HAP-1 (cell line): ENCODE data around the gene UBA6.

Experiments
- DNase-seq, 2 experiments: peaks; one replicate each; pipeline ENCODE4 v3.0.0-alpha.2; 2016 to 2020; ENCODE audit warnings: low spot score in 2 of 2
- H3K27me3 ChIP-seq: fragments of 250-450 bp; sonication (Bioruptor Pico); 2 replicates; pipeline ENCODE4 v1.5.1; 2020; ENCODE audit warnings: low read depth, mild to moderate bottlenecking, moderate library complexity
- H3K36me3 ChIP-seq: fragments of 250-450 bp; sonication (Bioruptor Pico); replicated peaks from 2 replicates; pipeline ENCODE4 v1.5.1; 2020; ENCODE audit warnings: mild to moderate bottlenecking
- H3K4me1 ChIP-seq: fragments of 250-450 bp; sonication (Bioruptor Pico); 2 replicates; pipeline ENCODE4 v1.5.1; 2020; ENCODE audit warnings: mild to moderate bottlenecking
- H3K4me3 ChIP-seq: fragments of 250-450 bp; sonication (Bioruptor Pico); 2 replicates; pipeline ENCODE4 v1.5.1; 2020; ENCODE audit warnings: mild to moderate bottlenecking, moderate library complexity
- H3K9me3 ChIP-seq: fragments of 250-450 bp; sonication (Bioruptor Pico); 2 replicates; pipeline ENCODE4 v1.5.1; 2020; ENCODE audit warnings: mild to moderate bottlenecking, moderate library complexity
- in situ Hi-C: fragments of 300-500 bp; cut with MboI; formaldehyde crosslinking; loops from 3 replicates; pipeline ENCODE4 v1.14.3; 2020; ENCODE audit warnings: low sequenced_read_pairs, inconsistent platforms, mixed read lengths

UBA6 gene

DNA sequence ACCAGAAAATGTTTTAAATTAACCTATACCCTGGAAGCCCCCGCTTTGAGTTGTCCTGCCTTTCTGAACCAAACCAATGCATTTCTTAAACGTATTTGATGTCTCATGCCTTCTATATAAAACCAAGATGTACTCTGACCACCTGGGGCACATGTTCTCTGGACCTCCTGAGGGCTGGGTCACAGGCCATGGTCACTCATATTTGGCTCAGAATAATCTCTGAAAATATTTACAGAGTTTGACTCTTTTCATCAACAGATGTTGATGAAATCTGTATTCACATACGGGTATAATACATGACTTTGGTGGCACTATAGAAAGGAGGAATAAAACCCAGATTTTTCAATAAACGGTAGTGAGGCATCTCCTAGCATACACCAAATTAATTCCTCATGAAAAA lies 86.8 kb downstream of the UBA6 start:
- no peak overlapping the region for H3K4me3 ChIP-seq
- H3K4me1 ChIP-seq = no peaks in the 10 kb centered on the region
- DNase-seq = no peak
- no peaks in the 10 kb centered on the region for H3K9me3 ChIP-seq
- H3K27me3 ChIP-seq = no peaks in the 10 kb centered on the region
- in situ Hi-C loops = no loop called here
- H3K36me3 ChIP-seq = peaks cover 8% of the 10 kb centered on the region

DNA sequence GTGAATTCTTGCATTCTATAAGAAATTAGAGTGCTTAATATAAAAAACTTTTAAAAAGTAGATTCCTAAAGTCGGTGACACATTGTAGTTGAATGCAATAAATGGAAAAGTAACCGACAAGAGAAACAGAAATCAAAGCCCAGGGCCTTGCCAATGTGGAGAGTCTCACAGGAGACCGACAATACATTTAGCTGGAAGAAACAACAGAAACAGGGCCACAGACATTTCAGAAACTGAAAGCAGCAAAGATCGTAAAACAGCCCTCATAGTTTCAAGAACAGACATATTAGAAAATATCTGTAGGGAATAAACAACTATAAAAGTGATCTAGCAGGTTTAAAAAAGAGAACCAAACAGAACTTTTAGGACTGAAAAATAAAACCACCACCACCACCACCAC lies 92.9 kb downstream of the UBA6 start:
- no peaks in the 10 kb centered on the region for H3K4me1 ChIP-seq
- no peaks in the 10 kb centered on the region for H3K36me3 ChIP-seq
- DNase-seq = no peak
- H3K27me3 ChIP-seq = no peaks in the 10 kb centered on the region
- H3K4me3 ChIP-seq = no peak overlapping the region
- in situ Hi-C loops = no loop called here
- H3K9me3 ChIP-seq = no peaks in the 10 kb centered on the region

GRCh38 chr4:67604749-67605148 lies 96.2 kb downstream of the UBA6 start:
- Histone ChIP-seq H3K27me3 (no peaks in the 10 kb centered on the region; the same call in 1 of the 2 replicates), H3K9me3 (no peaks in the 10 kb centered on the region), H3K4me1 (no peaks in the 10 kb centered on the region), H3K36me3 (no peaks in the 10 kb centered on the region), H3K4me3 (no peak overlapping the region)
- in situ Hi-C loops = no loop called here
- no peak for DNase-seq

DNA sequence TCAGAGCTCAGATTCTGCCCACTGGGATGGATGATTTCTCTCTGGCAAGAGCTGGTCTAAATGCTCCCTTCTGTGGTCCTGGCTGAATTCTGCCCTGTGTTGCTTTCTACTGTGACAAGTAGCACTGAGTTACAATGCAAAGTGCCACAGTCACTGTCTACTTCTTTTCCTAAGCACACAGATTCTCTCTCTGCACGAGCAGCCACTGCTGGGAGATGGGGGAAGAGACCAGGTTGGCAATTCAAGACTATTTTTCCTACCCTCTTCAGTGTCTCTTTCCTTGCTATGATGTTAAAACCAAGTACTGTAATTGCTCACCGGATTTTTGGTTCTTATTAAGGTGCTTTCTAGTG lies 97.0 kb downstream of the UBA6 start:
- Histone ChIP-seq H3K27me3 (no peaks in the 10 kb centered on the region; the same call in 1 of the 2 replicates), H3K9me3 (no peaks in the 10 kb centered on the region), H3K4me1 (no peaks in the 10 kb centered on the region), H3K4me3 (no peak overlapping the region), H3K36me3 (no peaks in the 10 kb centered on the region)
- DNase-seq = no peak
- in situ Hi-C loops = no loop called here

DNA sequence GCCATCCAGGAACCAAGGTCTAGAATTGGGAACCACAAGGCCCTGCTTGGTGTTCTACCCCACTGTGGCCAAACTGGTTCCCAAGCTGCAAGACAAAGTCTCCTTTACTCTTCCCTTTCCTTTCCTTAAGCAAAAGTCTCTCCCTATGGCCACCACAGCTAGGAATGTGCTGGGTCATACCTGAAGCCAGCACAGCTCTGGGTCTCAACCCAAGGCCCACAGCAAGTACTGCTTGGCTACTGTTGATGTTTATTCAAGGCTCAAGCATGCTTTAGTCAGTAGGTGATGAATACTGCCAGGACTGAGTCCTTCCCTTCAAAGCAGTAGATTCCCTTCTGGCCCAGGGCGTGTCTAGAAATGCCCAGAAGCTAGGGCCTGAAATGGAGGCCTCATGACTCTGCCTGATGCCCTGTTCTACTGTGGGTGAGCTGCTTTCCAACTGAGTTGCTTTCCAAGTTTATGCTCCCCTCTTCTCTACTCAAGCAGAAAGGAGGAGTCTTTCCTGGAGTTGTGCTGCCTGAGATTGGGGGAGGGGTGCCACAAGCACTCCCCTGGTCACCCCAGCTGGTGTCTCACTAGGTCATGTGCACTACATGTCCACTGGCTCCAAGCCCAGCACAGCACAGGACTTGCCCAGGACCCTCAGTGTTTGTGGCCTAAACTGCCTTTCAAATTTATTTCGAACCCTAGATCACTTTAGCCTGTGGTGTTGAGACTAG lies 97.5 kb downstream of the UBA6 start:
- no peaks in the 10 kb centered on the region; the same call in 1 of the 2 replicates for H3K27me3 ChIP-seq
- no peaks in the 10 kb centered on the region for H3K36me3 ChIP-seq
- DNase-seq = no peak
- no peak overlapping the region for H3K4me3 ChIP-seq
- no peaks in the 10 kb centered on the region for H3K9me3 ChIP-seq
- in situ Hi-C loops = no loop called here
- no peaks in the 10 kb centered on the region for H3K4me1 ChIP-seq

DNA sequence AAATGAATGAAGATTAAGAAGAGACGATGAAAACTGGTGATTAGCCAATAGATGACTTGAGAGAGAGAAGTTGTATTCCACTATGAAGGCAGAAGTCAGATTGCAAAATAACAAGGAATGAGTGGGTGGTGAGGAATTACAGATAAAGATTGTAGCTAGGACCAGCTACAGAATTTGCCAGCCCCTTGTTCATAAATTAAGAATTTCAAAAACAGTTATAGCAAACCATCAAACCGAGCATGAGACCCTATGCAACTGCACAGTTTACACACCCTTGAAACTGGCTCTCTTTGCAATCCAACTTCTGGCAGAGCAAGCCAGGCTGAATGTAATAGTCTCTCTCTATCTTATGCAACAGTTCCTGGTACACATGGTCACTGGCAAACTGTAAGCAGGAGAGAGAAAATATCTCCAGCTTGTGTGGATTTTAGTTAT lies 107.2 kb downstream of the UBA6 start:
- H3K9me3 ChIP-seq = no peaks in the 10 kb centered on the region
- DNase-seq = no peak
- no peak overlapping the region for H3K4me3 ChIP-seq
- no peaks in the 10 kb centered on the region for H3K4me1 ChIP-seq
- in situ Hi-C loops = no loop called here
- no peaks in the 10 kb centered on the region for H3K27me3 ChIP-seq
- H3K36me3 ChIP-seq = no peaks in the 10 kb centered on the region

DNA sequence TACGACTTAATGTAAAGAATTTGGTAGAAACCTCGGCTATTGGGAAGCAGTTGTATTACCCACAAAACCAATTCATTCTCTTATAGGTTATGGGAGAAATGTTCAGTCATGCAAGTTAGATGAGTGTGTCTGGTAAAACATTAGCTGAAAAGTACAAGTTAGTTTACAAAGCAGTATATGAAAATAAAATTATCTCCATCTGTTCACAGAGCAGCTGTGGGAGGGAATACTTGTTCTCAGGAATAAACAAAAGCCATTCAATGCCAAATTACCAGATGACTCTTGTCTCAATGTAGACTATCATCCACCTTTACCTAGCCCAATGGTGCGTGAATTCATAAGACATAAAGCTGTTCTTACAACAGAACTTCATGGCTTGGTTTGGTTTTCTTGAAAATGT lies 113.8 kb downstream of the UBA6 start:
- Histone ChIP-seq H3K4me3 (no peak overlapping the region), H3K36me3 (no peaks in the 10 kb centered on the region), H3K9me3 (no peaks in the 10 kb centered on the region), H3K27me3 (no peaks in the 10 kb centered on the region), H3K4me1 (no peaks in the 10 kb centered on the region)
- no peak for DNase-seq
- in situ Hi-C loops = no loop called here

DNA sequence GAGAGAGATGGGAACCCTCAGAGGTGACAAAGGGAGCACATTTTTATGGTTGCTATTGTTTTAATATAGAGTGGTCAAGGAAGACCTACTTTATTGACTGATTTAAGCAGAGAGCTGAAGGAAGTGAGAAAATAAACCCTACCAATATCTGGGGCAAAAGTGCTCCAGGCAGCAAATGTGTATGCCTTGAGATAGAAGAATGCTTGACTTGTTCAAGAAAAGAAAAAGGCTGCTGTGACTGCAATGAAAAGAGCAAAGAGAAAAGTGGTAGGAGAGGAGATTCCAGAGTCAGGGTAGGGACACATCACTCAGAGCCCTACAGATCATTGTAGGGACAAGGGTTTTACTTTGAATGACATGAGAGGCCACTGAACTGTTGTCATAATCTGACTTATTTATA lies 116.5 kb downstream of the UBA6 start:
- no peaks in the 10 kb centered on the region for H3K9me3 ChIP-seq
- in situ Hi-C loops = no loop called here
- no peak for DNase-seq
- no peaks in the 10 kb centered on the region for H3K4me1 ChIP-seq
- H3K36me3 ChIP-seq = no peaks in the 10 kb centered on the region
- H3K4me3 ChIP-seq = no peak overlapping the region
- H3K27me3 ChIP-seq = no peaks in the 10 kb centered on the region

DNA sequence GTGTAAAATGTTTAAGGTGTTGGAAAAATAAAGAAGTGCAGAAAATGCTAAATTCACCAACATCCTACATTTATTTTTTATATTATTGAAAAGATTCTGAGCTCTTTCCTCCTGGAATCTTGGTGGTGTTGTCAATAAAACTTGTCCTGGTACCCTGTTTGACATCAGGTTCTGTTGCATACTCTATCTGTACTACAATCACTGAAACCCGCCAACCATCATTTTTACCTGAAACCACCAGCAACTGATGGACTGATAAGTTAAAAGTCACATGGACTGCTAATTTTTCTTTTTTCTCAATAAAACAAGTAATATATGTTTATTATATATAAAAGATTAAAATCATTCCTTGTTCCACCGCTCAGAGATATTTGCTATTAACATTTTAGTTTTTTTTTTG lies 119.0 kb downstream of the UBA6 start:
- Histone ChIP-seq H3K4me1 (no peaks in the 10 kb centered on the region), H3K4me3 (no peak overlapping the region), H3K36me3 (no peaks in the 10 kb centered on the region)

DNA sequence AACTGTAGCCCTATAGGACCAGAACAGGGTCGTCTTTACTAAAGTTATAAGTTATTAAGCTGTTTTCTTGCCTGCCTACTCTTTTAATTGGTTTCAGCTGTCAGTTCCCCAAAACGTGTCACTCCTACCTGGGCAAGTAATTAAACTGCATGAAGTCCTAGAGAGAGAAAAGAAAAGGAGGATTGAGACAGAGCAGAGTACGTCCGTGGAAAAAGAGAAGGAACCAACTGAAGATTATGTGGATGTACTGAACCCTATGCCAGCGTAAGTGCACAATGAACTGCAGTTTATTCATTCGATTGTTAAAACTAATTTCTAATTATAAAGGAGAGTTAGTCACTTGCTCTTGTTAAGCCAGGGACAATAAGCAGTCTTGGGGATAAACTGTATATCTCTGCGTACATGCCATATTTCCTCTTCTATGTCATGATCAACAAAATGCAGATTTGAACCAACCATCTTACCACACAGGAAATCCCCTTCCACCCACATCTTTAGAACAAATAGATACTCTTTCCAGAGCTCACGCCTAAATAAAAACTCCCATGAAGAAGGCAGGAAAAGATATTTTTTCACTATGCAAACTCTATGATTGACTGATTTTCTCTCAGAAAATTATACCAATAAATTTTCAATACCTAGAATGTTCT lies 119.6 kb downstream of the UBA6 start:
- no peaks in the 10 kb centered on the region for H3K36me3 ChIP-seq
- no peak overlapping the region for H3K4me3 ChIP-seq
- no peaks in the 10 kb centered on the region for H3K9me3 ChIP-seq
- H3K4me1 ChIP-seq = no peaks in the 10 kb centered on the region
- DNase-seq = no peak
- in situ Hi-C loops = no loop called here
- H3K27me3 ChIP-seq = no peaks in the 10 kb centered on the region

More for the DNA sequence above, 119.0 kb downstream of the UBA6 start:
- Histone ChIP-seq H3K9me3 (no peaks in the 10 kb centered on the region), H3K27me3 (no peaks in the 10 kb centered on the region)
- in situ Hi-C loops = no loop called here
- no peak for DNase-seq

GRCh38 chr4:67580577-67580976 lies 120.4 kb downstream of the UBA6 start:
- DNase-seq = no peak
- in situ Hi-C loops = no loop called here

GRCh38 chr4:67576538-67576937 lies 124.4 kb downstream of the UBA6 start:
- Histone ChIP-seq H3K27me3 (no peaks in the 10 kb centered on the region), H3K9me3 (no peaks in the 10 kb centered on the region), H3K36me3 (no peaks in the 10 kb centered on the region), H3K4me3 (no peak overlapping the region), H3K4me1 (no peaks in the 10 kb centered on the region)
- no peak for DNase-seq
- in situ Hi-C loops = no loop called here

More at GRCh38 chr4:67580577-67580976, 120.4 kb downstream of the UBA6 start:
- Histone ChIP-seq H3K9me3 (no peaks in the 10 kb centered on the region), H3K27me3 (no peaks in the 10 kb centered on the region), H3K4me1 (no peaks in the 10 kb centered on the region), H3K4me3 (no peak overlapping the region), H3K36me3 (no peaks in the 10 kb centered on the region)

DNA sequence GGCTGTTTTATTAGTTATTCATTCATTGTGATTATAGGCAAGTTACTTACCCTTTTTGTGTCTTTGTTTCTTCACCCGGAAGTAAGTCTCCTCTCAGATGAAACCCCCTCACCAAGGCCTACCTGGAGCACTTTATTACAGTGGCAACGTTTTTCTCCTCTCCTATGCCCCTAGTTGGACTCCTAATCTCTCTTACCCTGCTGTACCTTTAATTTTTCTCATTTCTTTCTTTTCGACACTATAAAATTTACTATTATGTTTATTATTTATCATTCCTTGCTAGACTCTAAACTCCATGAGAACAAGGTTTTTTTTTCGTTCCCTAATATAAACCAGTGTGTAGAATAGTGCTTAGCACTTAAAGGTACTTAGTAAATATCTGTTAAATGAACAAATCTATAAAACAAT lies 124.9 kb downstream of the UBA6 start:
- Histone ChIP-seq H3K4me1 (no peaks in the 10 kb centered on the region), H3K4me3 (no peak overlapping the region), H3K9me3 (no peaks in the 10 kb centered on the region), H3K36me3 (no peaks in the 10 kb centered on the region), H3K27me3 (no peaks in the 10 kb centered on the region)
- in situ Hi-C loops = no loop called here
- DNase-seq = no peak

- Histone ChIP-seq H3K4me1 (no peaks in the 10 kb centered on the region), H3K9me3 (no peaks in the 10 kb centered on the region), H3K36me3 (no peaks in the 10 kb centered on the region), H3K4me3 (no peak overlapping the region), H3K27me3 (no peaks in the 10 kb centered on the region)
- DNase-seq = no peak
- in situ Hi-C loops = no loop called here
Measured at GRCh38 chr4:67575232-67576058, 125.5 kb downstream of the UBA6 start.
